HG02642 (cell line): Measurements from ENCODE around the gene NCAN.
"Not testable (repeated sequence)": the region's sequence is repeated elsewhere in the genome, so short reads cannot be mapped to it uniquely, and the experiment has no call there.

Experiments used
- ATAC-seq: cut with Tn5 transposase; IDR thresholded peaks from one replicate; pipeline ENCODE4 v1.9.1; 2021; ENCODE audit warnings: mild to moderate bottlenecking; ENCODE audit not compliant: unreplicated experiment, poor library complexity

Gene NCAN

DNA sequence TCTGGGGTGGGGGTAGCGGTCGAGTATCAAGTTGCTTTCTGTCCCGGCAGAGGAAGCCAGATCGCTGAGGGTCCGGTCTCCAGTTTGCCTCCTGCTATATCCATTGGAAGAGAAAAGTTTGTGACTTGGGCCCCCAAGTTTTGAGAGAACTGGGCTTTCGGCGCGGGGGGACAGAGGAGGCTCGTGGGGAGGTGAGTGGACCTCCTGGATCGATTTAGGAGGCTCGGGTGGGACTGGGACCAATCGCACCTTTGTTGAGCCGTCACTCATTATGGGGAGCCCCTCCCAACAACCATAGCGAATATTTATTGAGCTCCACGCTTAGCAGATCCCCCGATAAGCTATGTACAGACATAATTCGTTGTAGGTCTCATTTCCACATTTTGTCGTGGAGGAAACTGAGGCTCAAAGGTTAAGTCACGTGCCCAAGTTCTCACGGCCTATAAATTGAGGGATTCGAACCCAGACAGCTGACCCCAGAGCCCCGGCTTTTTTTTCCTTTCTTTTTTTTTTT is 18.8 kb upstream of the NCAN start:
- no peak for ATAC-seq

DNA sequence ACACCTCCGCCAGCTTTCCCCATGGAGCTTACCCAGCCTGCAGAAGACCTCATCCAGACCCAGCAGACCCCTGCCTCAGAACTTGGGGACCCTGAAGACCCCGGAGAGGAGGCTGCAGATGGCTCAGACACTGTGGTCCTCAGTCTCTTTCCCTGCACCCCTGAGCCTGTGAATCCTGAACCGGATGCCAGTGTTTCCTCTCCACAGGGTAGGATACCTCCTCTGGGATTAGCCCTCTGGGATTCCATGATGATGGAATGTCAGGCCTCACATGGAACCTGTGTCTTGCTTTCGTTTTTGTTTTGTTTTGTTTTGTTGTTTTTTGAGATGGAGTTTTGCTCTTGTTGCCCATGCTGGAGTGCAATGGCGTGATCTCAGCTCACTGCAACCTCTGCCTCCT is 17.8 kb upstream of the NCAN start:
- ATAC-seq, result no peak

DNA sequence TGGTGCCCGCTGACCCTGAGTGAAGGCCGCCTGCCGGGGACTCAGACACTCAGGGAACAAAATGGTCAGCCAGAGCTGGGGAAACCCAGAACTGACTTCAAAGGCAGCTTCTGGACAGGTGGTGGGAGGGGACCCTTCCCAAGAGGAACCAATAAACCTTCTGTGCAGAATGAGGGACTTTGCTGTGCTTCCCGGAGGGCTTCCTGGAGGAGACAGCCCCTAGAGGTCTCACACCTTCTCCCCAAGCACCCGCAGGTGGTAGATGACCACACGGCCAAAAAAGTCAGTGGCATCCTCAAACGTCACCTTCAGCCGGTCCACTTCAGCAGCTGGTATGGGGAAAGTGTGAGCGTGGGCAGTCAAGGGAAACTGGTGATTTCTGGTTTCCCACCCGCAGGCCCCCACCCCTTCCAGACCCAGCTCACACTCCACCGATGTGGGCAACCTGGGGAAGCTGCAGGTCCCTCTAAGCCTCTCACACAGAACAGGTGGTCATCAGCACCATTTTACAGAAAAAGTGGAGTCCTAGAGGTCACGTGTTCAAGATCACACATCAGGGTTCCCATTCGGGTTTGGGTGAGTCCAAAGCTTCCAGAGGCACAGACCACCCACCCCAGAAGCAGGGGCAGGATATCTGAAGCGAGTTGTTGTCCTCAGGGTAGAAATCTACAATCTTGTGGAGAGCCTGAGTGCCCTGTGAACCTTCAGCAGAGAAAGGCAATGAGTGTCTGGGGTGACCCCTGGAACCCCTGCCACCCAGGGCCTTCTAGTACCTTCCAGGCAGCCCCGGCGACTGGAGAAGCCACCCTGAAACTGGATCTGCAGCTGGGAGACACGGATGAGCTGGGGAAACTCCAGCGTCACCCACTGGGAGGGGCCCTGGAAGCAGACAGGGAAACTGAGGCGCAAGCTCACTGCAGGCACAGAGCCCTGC is 9.8 kb upstream of the NCAN start:
- ATAC-seq, result no peak

DNA sequence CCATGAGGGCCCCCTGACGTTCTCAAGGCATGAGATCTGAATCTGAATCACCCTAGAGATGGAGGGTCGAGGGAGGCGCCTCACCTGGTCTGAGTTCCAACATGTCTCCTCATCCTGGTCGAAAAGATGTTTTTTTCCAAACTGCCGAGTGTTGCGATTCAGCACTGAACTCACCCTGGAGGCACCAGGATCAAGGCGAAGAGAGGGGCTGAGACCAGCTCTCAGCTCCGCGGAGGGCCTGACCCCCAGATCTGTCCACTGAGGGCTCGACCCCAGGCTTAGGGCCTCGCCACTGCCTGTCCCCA is 9.1 kb upstream of the NCAN start:
- ATAC-seq, result peak; percentile 15

DNA sequence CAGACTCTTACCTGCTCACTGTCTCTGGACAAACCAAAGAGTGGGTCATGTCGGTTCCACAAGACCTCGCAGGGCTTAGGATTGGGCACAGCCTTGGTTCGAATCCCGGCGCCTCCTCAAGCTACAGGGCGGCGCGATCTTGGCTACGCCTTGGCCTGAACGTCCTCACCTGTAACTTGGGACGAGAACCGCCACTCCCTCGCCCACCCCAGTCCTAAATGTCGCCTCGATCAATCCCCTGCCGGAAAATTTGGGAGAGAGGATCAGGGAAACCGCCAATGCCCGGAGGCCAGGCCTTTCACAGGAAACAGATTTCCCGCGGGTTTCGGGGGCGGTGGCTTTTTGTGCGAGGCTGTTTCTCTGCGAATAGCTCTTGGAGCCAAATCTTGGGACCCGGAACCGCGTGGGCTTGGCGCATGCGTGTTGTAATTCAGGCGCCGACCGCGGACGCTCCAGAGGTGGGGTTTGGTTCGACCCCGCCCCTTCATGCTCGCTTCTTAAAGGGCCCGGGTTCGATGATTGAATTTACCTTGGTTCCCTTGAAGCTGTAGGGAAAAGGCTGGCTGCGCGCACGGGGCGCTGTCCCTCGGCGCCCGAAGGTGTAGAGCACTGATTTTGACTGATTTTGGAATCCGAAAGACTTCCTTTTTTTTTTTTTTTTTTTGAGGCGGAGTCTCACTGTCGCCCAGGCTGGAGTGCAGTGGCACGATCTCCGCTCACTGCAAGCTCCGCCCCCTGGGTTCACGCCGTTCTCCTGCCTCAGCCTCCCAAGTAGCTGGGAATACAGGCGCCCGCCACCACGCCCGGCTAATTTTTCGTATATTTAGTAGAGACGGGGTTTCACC is 8.5 kb upstream of the NCAN start, which contains the start of gene NR2C2AP:
TSS of gene NR2C2AP (minus strand) at position 403 of the 845 bp plus-strand sequence. CDS start at position 49, 354 bp downstream.
- peak; percentile 82 for ATAC-seq

DNA sequence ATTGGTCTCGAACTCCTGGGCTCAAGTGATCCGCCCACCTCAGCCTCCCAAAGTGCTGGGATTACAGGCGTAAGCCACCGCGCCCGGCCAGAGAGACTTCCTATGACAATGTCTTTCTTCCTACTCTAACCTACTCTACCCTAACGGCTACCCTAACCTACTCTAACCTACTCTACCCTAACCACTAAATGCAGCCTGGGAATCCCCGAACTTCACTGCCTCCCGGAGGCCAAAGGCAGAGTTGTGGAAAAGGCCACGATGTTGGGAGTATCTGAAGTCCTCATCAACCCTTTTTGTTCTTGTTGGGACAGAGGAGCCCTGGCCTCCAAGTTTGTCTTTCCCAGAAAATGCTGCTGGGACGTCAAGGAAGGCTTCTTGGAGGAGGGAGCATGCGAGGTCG is 7.6 kb upstream of the NCAN start:
- no peak for ATAC-seq

DNA sequence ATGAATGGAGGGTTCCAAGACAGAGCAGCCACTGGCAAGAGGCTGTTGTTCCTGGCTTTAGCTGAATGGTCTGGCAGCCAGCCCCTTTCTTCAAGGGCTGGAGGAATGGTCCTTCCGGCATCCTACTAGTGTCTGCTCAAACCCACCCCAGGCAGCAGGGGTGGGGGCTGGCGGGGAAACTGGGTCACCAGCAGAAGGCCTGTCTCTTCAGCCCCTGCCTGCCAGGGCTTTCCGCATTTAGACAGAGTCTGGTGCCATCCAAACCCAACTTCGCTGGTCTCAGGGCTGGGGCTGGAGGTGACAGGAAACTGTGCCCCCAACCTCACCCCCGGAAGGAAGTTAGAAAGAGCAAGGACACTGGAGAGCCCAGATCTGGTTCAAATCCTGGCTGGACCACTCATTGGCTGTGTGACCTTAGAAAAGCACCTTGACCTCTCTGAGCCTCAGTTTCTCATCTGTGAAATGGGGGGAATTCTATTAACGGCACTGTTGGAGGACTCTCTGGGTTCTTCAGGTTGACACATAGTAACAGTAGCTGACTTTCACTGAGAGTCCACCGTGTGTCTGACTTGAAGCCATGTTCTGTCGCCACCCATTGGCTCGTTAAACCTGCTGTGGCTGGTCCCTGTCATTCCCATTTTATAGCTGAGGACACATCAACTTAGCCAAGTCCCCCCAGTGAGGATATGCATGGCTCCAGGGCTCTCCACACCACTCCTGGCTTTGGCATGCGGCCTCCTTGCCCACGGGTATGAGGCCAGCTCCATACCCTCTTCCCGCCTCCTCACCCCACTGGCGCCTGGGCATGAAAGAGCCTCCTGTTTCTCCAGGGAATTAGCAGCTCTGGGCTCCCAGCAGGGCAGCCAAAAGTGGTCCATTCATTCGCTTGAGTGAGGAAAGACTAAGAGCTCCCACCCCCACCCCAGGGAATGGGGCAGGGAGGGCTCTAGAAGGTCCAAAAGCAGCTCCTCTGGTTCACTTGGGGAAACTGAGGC is 6.0 kb upstream of the NCAN start:
- ATAC-seq, result no peak

DNA sequence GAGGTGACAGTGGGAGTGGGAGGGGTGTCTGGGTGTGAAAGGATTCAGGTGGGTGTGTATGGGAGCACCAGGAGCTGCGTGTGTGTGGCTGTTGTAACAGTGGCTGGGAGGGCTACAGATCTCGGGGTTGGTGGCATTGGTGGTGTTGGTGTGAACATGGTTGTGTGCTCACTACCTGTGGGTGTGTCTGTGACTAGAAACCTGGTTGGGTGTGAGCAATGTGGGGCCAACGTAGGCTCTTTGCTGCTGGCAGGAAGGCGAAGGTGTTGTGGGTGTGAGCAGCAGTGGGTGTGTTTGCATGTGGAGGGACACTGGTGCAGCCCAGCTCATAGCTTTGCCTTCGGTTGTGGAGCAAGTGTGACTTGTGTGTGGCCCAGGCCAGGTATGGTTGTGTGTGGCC is 4.8 kb upstream of the NCAN start:
- ATAC-seq, result no peak

DNA sequence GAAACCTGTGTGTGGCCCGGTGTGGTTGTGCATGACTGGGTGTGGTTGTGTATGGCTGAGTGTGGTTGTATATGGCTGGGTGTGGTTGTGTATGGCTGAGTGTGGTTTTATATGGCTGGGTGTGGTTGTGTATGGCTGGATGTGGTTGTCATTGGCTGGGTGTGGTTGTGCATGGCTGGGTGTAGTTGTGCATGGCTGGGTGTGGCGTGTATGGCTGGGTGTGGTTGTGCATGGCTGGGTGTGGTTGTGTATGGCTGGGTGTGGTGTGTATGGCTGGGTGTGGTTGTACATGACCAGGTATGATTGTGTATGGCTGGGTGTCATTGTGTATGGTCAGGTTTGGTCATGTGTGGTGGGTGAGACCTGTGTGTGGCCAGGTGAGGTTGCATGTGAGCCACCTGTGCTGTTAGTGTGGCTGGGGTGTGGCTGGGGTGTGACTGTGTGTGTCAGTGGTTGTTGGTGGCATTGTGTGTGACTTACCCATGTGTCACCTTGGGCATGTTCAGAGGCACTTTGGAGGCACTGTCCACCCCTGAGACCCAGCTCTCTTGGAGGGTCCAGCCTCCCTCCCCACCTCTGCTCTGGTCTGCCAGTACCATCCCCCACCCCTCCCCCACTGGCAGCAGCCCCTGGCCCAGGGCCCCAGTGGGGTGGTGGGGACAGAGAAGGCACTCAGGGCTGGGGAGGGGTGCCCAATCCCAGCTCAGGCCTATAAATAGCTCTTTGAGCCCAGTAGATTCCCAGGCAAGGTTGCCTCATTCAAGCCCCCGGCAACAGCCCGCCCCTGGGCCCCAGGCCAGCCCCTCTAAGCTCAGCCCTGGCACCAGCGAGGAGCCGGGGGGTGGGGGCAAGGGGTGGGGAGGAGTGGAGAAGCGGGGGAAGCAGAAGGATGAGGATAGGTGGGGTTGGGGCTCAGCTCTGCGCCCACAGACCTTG is 3.9 kb upstream of the NCAN start:
- no peak for ATAC-seq

DNA sequence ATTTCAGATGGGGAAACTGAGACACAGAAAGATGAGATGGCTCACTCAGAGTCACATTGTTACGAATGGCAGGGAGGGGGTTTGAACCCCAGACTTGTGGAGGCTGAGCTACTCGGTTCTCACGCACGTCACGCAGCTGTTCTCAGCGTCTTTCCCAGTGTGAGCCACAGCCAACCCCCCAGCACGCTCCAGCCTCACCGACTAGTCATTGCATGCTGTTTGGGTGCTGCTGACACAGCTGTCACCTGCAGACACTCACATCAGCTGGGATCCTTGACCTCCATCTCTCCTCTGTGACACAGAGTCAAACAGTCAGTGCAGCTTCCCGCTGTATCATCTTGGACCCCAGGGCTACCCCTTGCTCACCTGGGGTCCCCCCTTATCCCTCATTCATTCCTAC is 2.4 kb upstream of the NCAN start:
- no peak for ATAC-seq

DNA sequence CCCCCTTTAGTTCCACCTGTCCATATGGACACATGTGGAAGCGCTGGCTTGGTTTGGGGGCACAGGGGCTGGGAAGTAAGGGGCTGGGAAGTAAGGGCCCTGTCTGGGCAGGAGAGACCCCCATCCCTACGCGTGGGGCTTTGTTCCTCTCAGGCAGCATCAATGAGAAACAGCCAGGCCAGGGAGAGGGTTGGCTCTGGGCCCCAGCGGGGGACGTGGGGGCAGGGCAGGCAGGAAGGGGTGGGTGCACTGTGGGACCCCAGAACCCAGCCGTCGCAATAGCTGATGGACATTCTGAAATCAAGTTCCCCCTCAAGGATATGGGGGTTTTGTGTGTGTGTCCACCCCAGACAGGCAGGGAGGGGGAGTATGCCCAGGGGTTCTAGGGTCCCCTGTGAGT is 1.2 kb downstream of the NCAN start:
- ATAC-seq, result no peak

DNA sequence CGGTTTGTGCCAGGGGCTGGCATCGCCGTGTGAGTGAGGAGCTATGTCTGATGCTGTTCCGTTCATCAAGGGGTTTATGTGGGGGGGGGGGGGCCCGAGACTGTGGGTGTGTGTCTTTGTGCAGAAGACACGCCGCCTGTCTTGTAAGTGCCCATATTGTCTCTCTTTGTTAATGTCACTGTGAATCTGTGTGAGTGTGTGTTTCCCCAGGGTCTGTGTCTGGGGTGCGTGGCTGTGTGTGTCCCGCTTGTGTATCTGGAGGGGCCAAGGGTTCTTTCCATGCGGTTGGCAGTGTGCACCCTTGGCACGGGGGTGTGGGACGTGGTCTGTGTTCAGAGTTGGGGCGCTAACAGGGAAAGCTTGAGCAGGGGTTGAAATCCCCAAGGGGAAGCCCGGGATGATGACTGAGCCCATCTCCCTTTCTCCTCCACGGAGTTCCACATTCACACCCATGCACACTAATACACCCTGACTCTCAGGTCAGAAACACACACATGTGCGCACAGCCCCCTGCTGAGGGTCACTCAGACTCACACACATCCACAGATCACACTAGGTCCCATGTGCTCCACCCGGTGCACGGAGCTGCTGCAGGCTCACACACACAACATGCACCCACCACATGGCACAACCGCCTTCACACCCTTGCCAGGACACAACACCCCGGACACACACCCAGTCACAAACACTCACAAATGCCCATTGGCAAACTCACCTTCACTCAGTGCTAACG is 1.8 kb downstream of the NCAN start:
- ATAC-seq, result no peak

DNA sequence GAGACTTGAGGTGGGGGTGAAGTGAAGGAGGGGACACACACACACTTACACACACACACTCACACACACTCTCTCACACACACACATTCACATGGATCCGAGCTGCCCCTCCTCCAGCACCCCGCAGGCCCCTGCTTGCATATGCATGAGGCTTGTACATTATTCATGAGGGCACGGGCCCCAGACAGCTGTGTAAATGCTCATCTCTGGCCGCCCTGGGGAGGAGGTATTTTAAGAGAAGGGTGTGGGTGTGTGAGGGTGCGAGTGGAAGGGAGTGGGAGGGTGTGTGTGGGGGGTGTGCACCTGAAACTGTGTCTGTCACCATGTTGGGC is 2.4 kb downstream of the NCAN start:
- no peak for ATAC-seq

DNA sequence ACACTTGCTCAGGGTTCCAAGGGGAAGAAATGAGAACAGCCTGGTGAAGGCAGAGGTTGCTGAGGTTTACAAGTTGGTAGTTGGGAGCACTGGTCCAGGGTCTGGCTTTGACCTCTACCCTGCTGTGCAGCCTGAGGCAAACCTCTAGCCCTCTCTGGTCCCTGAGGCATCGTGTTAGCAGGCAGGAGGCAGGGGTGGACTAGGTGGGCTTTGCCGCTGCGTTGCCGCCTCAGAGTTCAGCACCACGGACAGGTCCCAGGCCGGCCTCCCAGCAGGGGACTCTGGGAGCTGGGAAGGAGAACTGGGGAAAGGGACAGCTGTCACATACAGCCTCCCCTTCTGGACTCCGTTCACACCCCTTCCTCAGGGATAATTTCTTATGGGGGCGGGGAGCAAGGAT is 3.1 kb downstream of the NCAN start:
- ATAC-seq, result no peak

DNA sequence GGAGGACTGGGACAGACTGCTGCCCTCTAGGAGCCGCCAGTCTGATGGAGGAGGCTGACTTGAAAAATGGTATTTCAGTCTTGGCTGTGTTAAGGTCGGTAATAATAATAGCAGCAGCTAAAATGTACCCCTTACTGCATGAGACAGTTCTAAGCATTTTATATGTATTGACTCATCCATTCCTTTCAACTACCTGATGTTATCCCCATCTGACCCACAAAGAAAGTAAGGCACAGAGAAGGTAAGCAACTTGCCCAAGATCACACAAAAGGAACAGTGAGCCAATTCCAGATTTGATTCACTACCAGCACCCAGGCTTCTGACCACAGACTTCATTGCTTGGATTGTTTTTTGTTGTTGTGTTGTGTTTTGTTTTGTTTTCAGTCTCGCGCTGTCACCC is 4.0 kb downstream of the NCAN start:
- ATAC-seq, result no peak

DNA sequence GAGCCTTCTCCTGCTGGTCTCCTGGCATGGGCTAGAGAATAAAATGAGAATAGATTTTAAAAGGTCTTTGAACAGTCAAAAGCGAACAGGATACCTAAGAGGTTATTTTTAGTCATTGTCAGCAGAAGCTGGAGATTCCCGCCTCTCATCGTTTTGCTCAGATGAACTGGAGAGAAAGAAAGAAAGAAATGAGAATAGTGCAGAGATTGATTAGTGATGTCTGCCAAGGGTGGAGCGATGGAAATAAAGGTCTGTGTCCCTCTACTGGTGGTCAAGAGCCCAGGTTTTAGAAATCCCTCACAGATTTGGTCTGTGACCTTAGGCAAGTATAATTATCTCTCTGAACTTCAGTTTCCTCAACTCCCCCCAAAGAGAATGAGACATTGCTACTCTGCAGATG is 5.3 kb downstream of the NCAN start:
- ATAC-seq, result no peak

DNA sequence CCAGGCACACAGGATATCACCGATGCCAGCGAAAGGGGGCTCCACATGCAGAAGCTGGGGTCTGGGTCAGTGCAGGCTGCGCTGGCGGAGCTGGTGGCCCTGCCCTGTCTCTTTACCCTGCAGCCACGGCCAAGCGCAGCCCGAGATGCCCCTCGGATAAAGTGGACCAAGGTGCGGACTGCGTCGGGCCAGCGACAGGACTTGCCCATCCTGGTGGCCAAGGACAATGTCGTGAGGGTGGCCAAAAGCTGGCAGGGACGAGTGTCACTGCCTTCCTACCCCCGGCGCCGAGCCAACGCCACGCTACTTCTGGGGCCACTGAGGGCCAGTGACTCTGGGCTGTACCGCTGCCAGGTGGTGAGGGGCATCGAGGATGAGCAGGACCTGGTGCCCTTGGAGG is 7.2 kb downstream of the NCAN start:
- ATAC-seq, result no peak

DNA sequence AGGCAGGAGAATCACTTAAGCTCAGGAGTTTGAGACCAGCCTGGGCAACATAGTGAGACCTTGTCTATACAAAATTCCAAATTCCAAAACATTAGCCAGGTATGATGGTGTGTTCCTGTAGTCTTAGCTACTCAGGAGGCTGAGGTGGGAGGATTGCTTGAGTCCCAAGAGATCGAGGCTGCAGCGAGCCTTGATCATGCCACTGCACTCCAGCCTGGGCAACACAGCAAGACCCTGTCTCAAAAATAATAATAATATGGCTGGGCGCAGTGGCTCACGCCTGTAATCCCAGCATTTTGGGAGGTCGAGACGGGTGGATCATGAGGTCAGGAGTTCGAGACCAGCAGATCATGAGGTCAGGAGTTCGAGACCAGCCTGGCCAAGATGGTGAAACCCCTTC is 9.2 kb downstream of the NCAN start:
- not testable (repeated sequence) for ATAC-seq

DNA sequence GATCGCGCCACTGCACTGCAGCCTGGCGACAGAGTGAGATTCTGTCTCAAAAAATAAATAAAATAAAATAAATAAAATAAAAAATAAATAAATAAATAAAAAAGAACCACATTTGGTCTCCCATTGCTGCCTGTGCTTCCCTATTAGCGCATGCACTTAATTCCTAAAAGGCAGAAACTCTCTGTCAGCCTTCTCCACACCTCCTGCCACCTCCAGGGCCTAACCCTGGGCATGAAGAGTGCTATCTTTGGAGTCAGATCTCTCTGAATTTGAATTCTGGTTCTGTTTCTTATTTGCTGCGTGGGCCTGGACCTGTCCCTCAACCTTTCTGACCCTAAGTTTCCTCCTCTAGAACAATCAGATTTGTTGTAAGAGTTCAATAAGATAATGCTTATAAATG is 11.3 kb downstream of the NCAN start:
- ATAC-seq, result no peak
